PC-9 (cell line): ENCODE measurements around the gene WDHD1. TPM values are rescaled to one million over a fixed set of nuclear protein-coding genes. Genes with fewer than 3 reads are reported as not detected.

Experiments
- BruUV-seq: library from RNA; stranded (reverse); fragments of 400-500 nt; replicated peaks from 2 replicates; lab custom pipeline; 2021; lab: Mats Ljungman, UMichigan
- CTCF ChIA-PET: fragments of 300-600 bp; sonication (Branson Sonifier 250); formaldehyde crosslinking; loops from one replicate; lab custom pipeline; 2022; ENCODE audit warnings: antibody characterized with exemption; lab: Charles Lee
- POLR2A ChIA-PET: fragments of 300-600 bp; sonication (Branson Sonifier 250); formaldehyde crosslinking; loops from one replicate; lab custom pipeline; 2022; ENCODE audit warnings: antibody characterized with exemption; ENCODE audit not compliant: unreplicated experiment; lab: Charles Lee
- DNase-seq, 2 experiments: peaks; one replicate each; pipeline versions ENCODE4 v3.0.0 to v3.0.0-alpha.2; 2015 to 2022; ENCODE audit warnings: mixed read lengths in 1 of 2
- H2AFZ ChIP-seq: fragments of 200-600 bp; sonication (generic); 2 replicates; pipeline ENCODE4 v1.8.1; 2017; ENCODE audit warnings: antibody characterized with exemption
- H3F3A ChIP-seq: fragments of 200-600 bp; sonication (generic); 2 replicates; pipeline ENCODE4 v1.8.1; 2017; ENCODE audit warnings: antibody characterized with exemption, mild to moderate bottlenecking, low read depth; ENCODE audit not compliant: insufficient read depth
- H3K27ac ChIP-seq: fragments of 200-600 bp; sonication (generic); 2 replicates; pipeline ENCODE4 v1.6.1; 2016; ENCODE audit warnings: mixed run types
- H3K27me3 ChIP-seq: fragments of 200-600 bp; sonication (generic); 2 replicates; pipeline ENCODE4 v1.6.1; 2016; ENCODE audit warnings: low read depth, mixed run types; ENCODE audit not compliant: insufficient read depth
- H3K36me3 ChIP-seq: fragments of 200-600 bp; sonication (generic); 2 replicates; pipeline ENCODE4 v1.6.1; 2016; ENCODE audit warnings: low read depth, mixed run types
- H3K4me1 ChIP-seq: fragments of 200-600 bp; sonication (generic); replicated peaks from 2 replicates; pipeline ENCODE4 v1.6.1; 2016; ENCODE audit warnings: mixed run types; ENCODE audit not compliant: insufficient read depth
- H3K4me2 ChIP-seq: fragments of 200-600 bp; sonication (generic); 2 replicates; pipeline ENCODE4 v1.6.1; 2017; ENCODE audit warnings: mixed run types
- H3K4me3 ChIP-seq: fragments of 200-600 bp; sonication (generic); 2 replicates; pipeline ENCODE4 v1.6.1; 2016; ENCODE audit warnings: mixed run types
- H3K79me2 ChIP-seq: fragments of 200-600 bp; sonication (generic); 2 replicates; pipeline ENCODE4 v1.6.1; 2017; ENCODE audit warnings: low read depth, mixed run types
- H3K9me2 ChIP-seq: fragments of 200-600 bp; sonication (generic); 2 replicates; pipeline ENCODE4 v1.8.1; 2017; ENCODE audit warnings: mild to moderate bottlenecking; ENCODE audit not compliant: insufficient read depth
- H3K9me3 ChIP-seq: fragments of 200-600 bp; sonication (generic); 2 replicates; pipeline ENCODE4 v1.8.1; 2016; ENCODE audit warnings: low read depth; ENCODE audit not compliant: insufficient read depth
- H4K20me1 ChIP-seq: fragments of 200-600 bp; sonication (generic); 2 replicates; pipeline ENCODE4 v1.8.1; 2017; ENCODE audit not compliant: insufficient read depth
- EZH2 ChIP-seq: fragments of 200-600 bp; sonication (generic); IDR thresholded peaks from 2 replicates; pipeline ENCODE4 v1.8.0; 2017; ENCODE audit warnings: antibody characterized with exemption, low read depth
- intact Hi-C: fragments of 100-400 bp; cut with micrococcal nuclease; formaldehyde crosslinking; loops from one replicate; pipeline ENCODE4 v1.10.0; 2022; ENCODE audit not compliant: unreplicated experiment
- total RNA-seq: library from RNA; stranded (reverse); gene quantifications from 2 replicates; pipeline ENCODE4 v1.2.3, GENCODE V29; 2021
- TF ChIP-seq, protein P1 (sequence below): fragments of 200-600 bp; sonication (generic); conservative IDR thresholded peaks from 2 replicates; pipeline ENCODE4 v1.6.1; 2017; ENCODE audit warnings: mixed run types, antibody characterized with exemption, mild to moderate bottlenecking, moderate library complexity

The WDHD1 gene
- total RNA-seq, 1 experiment from 2014 or later: 34.3 TPM

GRCh38 chr14:55074662-55075061 lies 47.8 kb upstream of the WDHD1 start:
- Histone ChIP-seq H3K79me2 (no peaks in the 10 kb centered on the region), H2AFZ (no peak overlapping the region), H3K4me2 (no peak overlapping the region), H3K4me3 (no peak overlapping the region), H3K9me2 (no peaks in the 10 kb centered on the region), H3K36me3 (no peaks in the 10 kb centered on the region), H3K27me3 (no peaks in the 10 kb centered on the region), H4K20me1 (no peaks in the 10 kb centered on the region), H3K9me3 (no peaks in the 10 kb centered on the region), H3F3A (peaks cover 11% of the 10 kb centered on the region; the same call in 1 of the 2 replicates), H3K4me1 (peaks cover 11% of the 10 kb centered on the region), H3K27ac (no peak overlapping the region)
- DNase-seq: no peak
- TF ChIP-seq EZH2: no peak
- TF ChIP-seq, protein P1, sequence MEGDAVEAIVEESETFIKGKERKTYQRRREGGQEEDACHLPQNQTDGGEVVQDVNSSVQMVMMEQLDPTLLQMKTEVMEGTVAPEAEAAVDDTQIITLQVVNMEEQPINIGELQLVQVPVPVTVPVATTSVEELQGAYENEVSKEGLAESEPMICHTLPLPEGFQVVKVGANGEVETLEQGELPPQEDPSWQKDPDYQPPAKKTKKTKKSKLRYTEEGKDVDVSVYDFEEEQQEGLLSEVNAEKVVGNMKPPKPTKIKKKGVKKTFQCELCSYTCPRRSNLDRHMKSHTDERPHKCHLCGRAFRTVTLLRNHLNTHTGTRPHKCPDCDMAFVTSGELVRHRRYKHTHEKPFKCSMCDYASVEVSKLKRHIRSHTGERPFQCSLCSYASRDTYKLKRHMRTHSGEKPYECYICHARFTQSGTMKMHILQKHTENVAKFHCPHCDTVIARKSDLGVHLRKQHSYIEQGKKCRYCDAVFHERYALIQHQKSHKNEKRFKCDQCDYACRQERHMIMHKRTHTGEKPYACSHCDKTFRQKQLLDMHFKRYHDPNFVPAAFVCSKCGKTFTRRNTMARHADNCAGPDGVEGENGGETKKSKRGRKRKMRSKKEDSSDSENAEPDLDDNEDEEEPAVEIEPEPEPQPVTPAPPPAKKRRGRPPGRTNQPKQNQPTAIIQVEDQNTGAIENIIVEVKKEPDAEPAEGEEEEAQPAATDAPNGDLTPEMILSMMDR: no peak
- ChIA-PET CTCF (no interaction called here), POLR2A (no interaction called here)
- intact Hi-C loops: no loop called here
- BruUV-seq: no TSS peak

DNA sequence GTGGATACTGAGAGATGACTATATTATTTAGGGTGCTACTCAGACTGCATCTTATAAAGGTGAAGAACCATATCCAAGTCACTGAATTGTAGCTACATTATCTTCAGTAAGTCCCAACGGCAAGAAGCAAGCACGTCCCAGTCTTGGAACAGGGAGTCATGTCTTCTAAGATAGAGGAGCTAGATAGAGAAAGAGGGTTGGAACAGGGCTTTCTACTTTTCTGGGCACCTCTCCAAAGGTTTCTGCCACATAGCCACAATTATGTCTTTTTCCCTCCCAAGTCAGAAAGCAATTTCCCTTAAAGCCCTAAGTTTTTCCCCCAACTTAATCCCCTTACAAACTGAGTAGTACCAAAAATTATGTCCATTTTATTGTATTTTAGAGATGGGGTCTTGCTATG lies 47.0 kb upstream of the WDHD1 start:
- ChIA-PET CTCF (interaction anchor here (0.6 kb wide), 1 partner anchor 34 kb away, joined by 8 read pairs; no protein-coding TSS in a partner anchor), POLR2A (interaction anchor here (0.6 kb wide), 1 partner anchor 171 kb away, joined by 5 read pairs; no protein-coding TSS in a partner anchor)
- TF ChIP-seq, protein P1: no peak
- TF ChIP-seq EZH2: no peak
- Histone ChIP-seq H3K27ac (no peak overlapping the region), H3K4me2 (no peak overlapping the region), H4K20me1 (no peaks in the 10 kb centered on the region), H3F3A (peaks cover 19% of the 10 kb centered on the region; the same call in 1 of the 2 replicates), H3K9me3 (no peaks in the 10 kb centered on the region), H3K9me2 (no peaks in the 10 kb centered on the region), H3K4me1 (peaks cover 11% of the 10 kb centered on the region), H3K4me3 (no peak overlapping the region), H3K79me2 (no peaks in the 10 kb centered on the region), H2AFZ (no peak overlapping the region), H3K27me3 (no peaks in the 10 kb centered on the region), H3K36me3 (no peaks in the 10 kb centered on the region)
- intact Hi-C loops: no loop called here
- DNase-seq: no peak
- no TSS peak for BruUV-seq

DNA sequence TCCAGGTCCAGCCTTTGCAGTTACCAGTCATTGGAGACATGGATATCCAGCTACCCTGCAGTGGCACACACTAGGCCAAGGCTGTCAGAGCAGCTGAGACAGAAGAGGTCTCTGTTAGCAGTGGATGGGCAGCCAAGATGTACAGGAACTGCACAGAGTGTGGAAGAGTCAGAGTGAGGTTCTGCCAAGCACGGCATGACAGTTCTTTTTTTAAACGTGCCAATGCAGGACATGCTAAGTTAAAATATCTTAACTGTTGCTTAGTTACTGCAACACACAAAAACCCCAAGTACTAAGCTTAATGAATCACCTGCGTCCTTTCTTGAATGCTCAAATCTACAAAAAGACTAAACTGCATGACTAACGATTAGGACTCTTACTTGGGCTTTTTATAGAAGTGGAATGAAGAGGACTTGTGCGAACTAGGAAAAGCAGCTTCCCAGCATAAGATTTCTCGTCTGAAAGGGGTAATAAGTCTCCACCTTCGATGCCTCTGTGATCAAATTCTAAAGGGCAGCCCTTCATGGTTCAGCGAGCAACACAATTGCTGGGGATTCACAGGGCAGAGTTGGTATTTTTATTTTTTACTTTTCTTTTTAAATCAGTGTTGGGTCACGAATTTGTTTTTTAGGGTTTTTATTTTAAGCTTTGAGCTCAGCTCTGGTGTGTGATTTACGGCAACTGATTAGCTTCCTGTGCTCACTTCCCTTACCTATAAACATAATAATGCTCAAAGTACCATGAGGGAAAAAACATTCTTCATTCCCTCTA lies 45.2 kb upstream of the WDHD1 start:
- no peaks in the 10 kb centered on the region for H3K79me2 ChIP-seq
- peaks cover 1% of the 10 kb centered on the region; the same call in 1 of the 2 replicates for H3K4me1 ChIP-seq
- ChIA-PET POLR2A (interaction anchor here (0.5 to 1.6 kb wide), 4 partner anchors 21 to 59 kb away, joined by 3 to 10 read pairs (median 4); partner anchors contain the start of gene MAPK1IP1L), CTCF (interaction anchor here (0.6 to 1.0 kb wide), 2 partner anchors 21 to 86 kb away, joined by 3 read pairs; no protein-coding TSS in a partner anchor)
- no peak for DNase-seq
- intact Hi-C loops: no loop called here
- H3K9me3 ChIP-seq: no peaks in the 10 kb centered on the region
- H3K9me2 ChIP-seq: no peaks in the 10 kb centered on the region
- H3F3A ChIP-seq: peaks cover 19% of the 10 kb centered on the region; the same call in 1 of the 2 replicates
- no peak overlapping the region for H3K27ac ChIP-seq
- H3K4me2 ChIP-seq: no peak overlapping the region
- H3K36me3 ChIP-seq: no peaks in the 10 kb centered on the region
- no peaks in the 10 kb centered on the region for H4K20me1 ChIP-seq
- H3K27me3 ChIP-seq: no peaks in the 10 kb centered on the region
- TF ChIP-seq, protein P1: no peak
- TF ChIP-seq EZH2: no peak
- H3K4me3 ChIP-seq: no peak overlapping the region
- BruUV-seq: TSS peak; percentile 4
- no peak overlapping the region for H2AFZ ChIP-seq
